Measurements from ENCODE around the gene LGMN. TPM values are rescaled to one million over a fixed set of nuclear protein-coding genes. Genes with fewer than 3 reads are reported as not detected.

LGMN gene
- total RNA-seq, 1 donor from 2014 or later = 52.6 TPM

- DNase-seq (ENCODE audit: low read depth in 2 of 2) = peak in 1 of 2 donors; percentile 44
These were observed 19.6 kb downstream of the LGMN start for GRCh38 chr14:92728759-92729364.

GRCh38 chr14:92726933-92727262 is 21.5 kb downstream of the LGMN start:
- DNase-seq (ENCODE audit: low read depth in 2 of 2) = no peak

- peak in 1 of 2 donors; percentile 94 for DNase-seq (ENCODE audit: low read depth in 2 of 2)
These were observed 22.1 kb downstream of the LGMN start for GRCh38 chr14:92726135-92726932.

- DNase-seq (ENCODE audit: low read depth in 2 of 2) = no peak
These were observed 23.7 kb downstream of the LGMN start for GRCh38 chr14:92724516-92725340.

GRCh38 chr14:92719890-92720323 is 28.5 kb downstream of the LGMN start:
- no peak for DNase-seq (ENCODE audit: low read depth in 2 of 2)

- no peak for DNase-seq (ENCODE audit: low read depth in 2 of 2)
These were observed 29.0 kb downstream of the LGMN start for GRCh38 chr14:92719421-92719820.

GRCh38 chr14:92718664-92719063 is 29.8 kb downstream of the LGMN start:
- DNase-seq (ENCODE audit: low read depth in 2 of 2) = no peak

GRCh38 chr14:92717571-92718042 is 30.8 kb downstream of the LGMN start:
- no peak for DNase-seq (ENCODE audit: low read depth in 2 of 2)

GRCh38 chr14:92716131-92716530 is 32.3 kb downstream of the LGMN start:
- DNase-seq (ENCODE audit: low read depth in 2 of 2) = no peak

- DNase-seq (ENCODE audit: low read depth in 2 of 2) = peak; percentile 56 to 74
These were observed 33.6 kb downstream of the LGMN start for GRCh38 chr14:92714739-92715307.

GRCh38 chr14:92712654-92713051 is 35.8 kb downstream of the LGMN start:
- DNase-seq (ENCODE audit: low read depth in 2 of 2) = no peak

- no peak for DNase-seq (ENCODE audit: low read depth in 2 of 2)
These were observed 36.3 kb downstream of the LGMN start for GRCh38 chr14:92711976-92712653.

- no peak for DNase-seq (ENCODE audit: low read depth in 2 of 2)
These were observed 38.5 kb downstream of the LGMN start for GRCh38 chr14:92710001-92710341.

GRCh38 chr14:92709340-92710000 is 39.0 kb downstream of the LGMN start:
- DNase-seq (ENCODE audit: low read depth in 2 of 2) = no peak

GRCh38 chr14:92706386-92706785 is 42.0 kb downstream of the LGMN start:
- no peak for DNase-seq (ENCODE audit: low read depth in 2 of 2)

- no peak for DNase-seq (ENCODE audit: low read depth in 2 of 2)
These were observed 43.6 kb downstream of the LGMN start for GRCh38 chr14:92704821-92705220.

- no peak for DNase-seq (ENCODE audit: low read depth in 2 of 2)
These were observed 44.2 kb downstream of the LGMN start for GRCh38 chr14:92704036-92704804.

GRCh38 chr14:92703516-92703915 is 44.9 kb downstream of the LGMN start:
- DNase-seq (ENCODE audit: low read depth in 2 of 2) = no peak

- DNase-seq (ENCODE audit: low read depth in 2 of 2) = no peak
These were observed 45.9 kb downstream of the LGMN start for GRCh38 chr14:92702441-92702918.

GRCh38 chr14:92701826-92702225 is 46.6 kb downstream of the LGMN start:
- DNase-seq (ENCODE audit: low read depth in 2 of 2) = no peak
